GM06990 (cell line): ENCODE data around the gene ZNF99.
"Not testable (repeated sequence)": the region's sequence is repeated elsewhere in the genome, so short reads cannot be mapped to it uniquely, and the experiment has no call there.

Experiments used
- DNase-seq: peaks from one replicate; pipeline ENCODE4 v3.0.0-alpha.2; 2011; ENCODE audit not compliant: insufficient read length; ENCODE audit errors: extremely low read depth
- H3K27me3 ChIP-seq: replicated peaks from 2 replicates; pipeline ENCODE4 v1.6.0; 2011; ENCODE audit warnings: low read length; ENCODE audit not compliant: control insufficient read depth, insufficient read depth
- H3K36me3 ChIP-seq: 2 replicates; pipeline ENCODE4 v1.5.1; 2011; ENCODE audit warnings: low read length; ENCODE audit not compliant: control insufficient read depth, insufficient read depth
- H3K4me3 ChIP-seq: replicated peaks from 2 replicates; pipeline ENCODE4 v1.5.1; 2011; ENCODE audit warnings: low read depth, mild to moderate bottlenecking, control low read depth, low read length
- TF ChIP-seq, protein P1 (sequence below): IDR thresholded peaks from 2 replicates; pipeline ENCODE4 v1.5.1; 2011; ENCODE audit warnings: low read length, control low read depth, mild to moderate bottlenecking, inconsistent platforms; ENCODE audit not compliant: insufficient read depth, poor library complexity, severe bottlenecking

ZNF99 gene

GRCh38 chr19:22708983-22709382, 75.0 kb downstream of the ZNF99 start:
- no peak for DNase-seq
- no peaks in the 10 kb centered on the region for H3K36me3 ChIP-seq
- H3K27me3 ChIP-seq = no peaks in the 10 kb centered on the region
- TF ChIP-seq, protein P1, sequence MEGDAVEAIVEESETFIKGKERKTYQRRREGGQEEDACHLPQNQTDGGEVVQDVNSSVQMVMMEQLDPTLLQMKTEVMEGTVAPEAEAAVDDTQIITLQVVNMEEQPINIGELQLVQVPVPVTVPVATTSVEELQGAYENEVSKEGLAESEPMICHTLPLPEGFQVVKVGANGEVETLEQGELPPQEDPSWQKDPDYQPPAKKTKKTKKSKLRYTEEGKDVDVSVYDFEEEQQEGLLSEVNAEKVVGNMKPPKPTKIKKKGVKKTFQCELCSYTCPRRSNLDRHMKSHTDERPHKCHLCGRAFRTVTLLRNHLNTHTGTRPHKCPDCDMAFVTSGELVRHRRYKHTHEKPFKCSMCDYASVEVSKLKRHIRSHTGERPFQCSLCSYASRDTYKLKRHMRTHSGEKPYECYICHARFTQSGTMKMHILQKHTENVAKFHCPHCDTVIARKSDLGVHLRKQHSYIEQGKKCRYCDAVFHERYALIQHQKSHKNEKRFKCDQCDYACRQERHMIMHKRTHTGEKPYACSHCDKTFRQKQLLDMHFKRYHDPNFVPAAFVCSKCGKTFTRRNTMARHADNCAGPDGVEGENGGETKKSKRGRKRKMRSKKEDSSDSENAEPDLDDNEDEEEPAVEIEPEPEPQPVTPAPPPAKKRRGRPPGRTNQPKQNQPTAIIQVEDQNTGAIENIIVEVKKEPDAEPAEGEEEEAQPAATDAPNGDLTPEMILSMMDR = no peak
- H3K4me3 ChIP-seq = no peak overlapping the region

GRCh38 chr19:22703096-22703495, 80.9 kb downstream of the ZNF99 start:
- DNase-seq = not testable (repeated sequence)

GRCh38 chr19:22702661-22703060, 81.3 kb downstream of the ZNF99 start:
- not testable (repeated sequence) for H3K4me3 ChIP-seq

More at GRCh38 chr19:22703096-22703495, 80.9 kb downstream of the ZNF99 start:
- not testable (repeated sequence) for H3K36me3 ChIP-seq, H3K27me3 ChIP-seq, H3K4me3 ChIP-seq

More at GRCh38 chr19:22702661-22703060, 81.3 kb downstream of the ZNF99 start:
- H3K36me3 ChIP-seq, DNase-seq, H3K27me3 ChIP-seq: not testable (repeated sequence)
